Loucy (cell line): Measurements from ENCODE around the gene FOXRED1.
"Not testable (repeated sequence)": the region's sequence is repeated elsewhere in the genome, so short reads cannot be mapped to it uniquely, and the experiment has no call there.

ENCODE experiments used
- EZH2phosphoT487 ChIP-seq: fragments of 200-600 bp; IDR thresholded peaks from 2 replicates; pipeline ENCODE4 v1.6.1; 2018; ENCODE audit warnings: antibody characterized with exemption, mild to moderate bottlenecking, moderate library complexity, borderline replicate concordance
- TF ChIP-seq, protein P1 (sequence below): fragments of 200-600 bp; sonication (generic); conservative IDR thresholded peaks from 2 replicates; pipeline ENCODE4 v1.5.1; 2014; ENCODE audit warnings: mild to moderate bottlenecking, antibody characterized with exemption, low read length

DNA sequence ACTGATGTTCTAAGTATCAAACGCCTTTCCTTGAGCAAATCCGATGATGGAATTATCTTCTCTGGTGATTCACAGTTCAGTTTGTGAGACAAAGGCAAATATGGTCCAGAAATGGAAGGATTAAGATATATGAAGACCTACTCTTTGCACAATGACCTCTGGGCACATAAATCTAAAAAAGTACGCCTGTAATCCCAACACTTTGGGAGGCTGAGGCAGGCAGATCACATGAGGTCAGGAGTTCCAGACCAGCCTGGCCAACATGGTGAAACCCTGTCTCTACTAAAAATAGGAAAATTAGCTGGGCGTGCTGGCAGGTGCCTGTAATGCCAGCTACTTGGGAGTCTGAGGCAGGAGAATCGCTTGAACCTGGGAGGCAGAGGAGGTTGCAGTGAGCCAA lies 13.4 kb upstream of the FOXRED1 start:
- TF ChIP-seq, protein P1, sequence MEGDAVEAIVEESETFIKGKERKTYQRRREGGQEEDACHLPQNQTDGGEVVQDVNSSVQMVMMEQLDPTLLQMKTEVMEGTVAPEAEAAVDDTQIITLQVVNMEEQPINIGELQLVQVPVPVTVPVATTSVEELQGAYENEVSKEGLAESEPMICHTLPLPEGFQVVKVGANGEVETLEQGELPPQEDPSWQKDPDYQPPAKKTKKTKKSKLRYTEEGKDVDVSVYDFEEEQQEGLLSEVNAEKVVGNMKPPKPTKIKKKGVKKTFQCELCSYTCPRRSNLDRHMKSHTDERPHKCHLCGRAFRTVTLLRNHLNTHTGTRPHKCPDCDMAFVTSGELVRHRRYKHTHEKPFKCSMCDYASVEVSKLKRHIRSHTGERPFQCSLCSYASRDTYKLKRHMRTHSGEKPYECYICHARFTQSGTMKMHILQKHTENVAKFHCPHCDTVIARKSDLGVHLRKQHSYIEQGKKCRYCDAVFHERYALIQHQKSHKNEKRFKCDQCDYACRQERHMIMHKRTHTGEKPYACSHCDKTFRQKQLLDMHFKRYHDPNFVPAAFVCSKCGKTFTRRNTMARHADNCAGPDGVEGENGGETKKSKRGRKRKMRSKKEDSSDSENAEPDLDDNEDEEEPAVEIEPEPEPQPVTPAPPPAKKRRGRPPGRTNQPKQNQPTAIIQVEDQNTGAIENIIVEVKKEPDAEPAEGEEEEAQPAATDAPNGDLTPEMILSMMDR, result not testable (repeated sequence)
- TF ChIP-seq EZH2phosphoT487, result not testable (repeated sequence)
